AG10803 (cell line): ENCODE results near the gene TRMT10A.

Experiments
- DNase-seq: peaks from one replicate; pipeline ENCODE4 v3.0.0; 2010; ENCODE audit warnings: low read depth
- H3K4me3 ChIP-seq: 2 replicates; pipeline ENCODE4 v1.5.1; 2011; ENCODE audit warnings: mild to moderate bottlenecking, low read length, control low read depth
- CTCF ChIP-seq: conservative IDR thresholded peaks from 2 replicates; pipeline ENCODE4 v1.5.1; 2011; ENCODE audit warnings: mild to moderate bottlenecking, low read length, control low read depth, inconsistent platforms

Gene TRMT10A

GRCh38 chr4:99578714-99579113 lies 14.9 kb upstream of the TRMT10A start:
- TF ChIP-seq CTCF: no peak
- no peak overlapping the region for H3K4me3 ChIP-seq
- DNase-seq: no peak

- no peak within 1 kb of the TSS for H3K4me3 ChIP-seq
- no peak for TF ChIP-seq CTCF
- DNase-seq: no peak
Measured at GRCh38 chr4:99574530-99575324, 10.9 kb upstream of the TRMT10A start, which contains the start of gene MTTP. TSS of gene MTTP (plus strand) at chr4:99574824. CDS start at chr4:99574910, 86 bp downstream.

- TF ChIP-seq CTCF: no peak
- no peak overlapping the region for H3K4me3 ChIP-seq
- DNase-seq: no peak
Measured at GRCh38 chr4:99573735-99574368, 10.0 kb upstream of the TRMT10A start.

GRCh38 chr4:99572527-99573240 lies 8.8 kb upstream of the TRMT10A start:
- no peak for TF ChIP-seq CTCF
- DNase-seq: no peak
- H3K4me3 ChIP-seq: no peak overlapping the region

- no peak for DNase-seq
- no peak overlapping the region for H3K4me3 ChIP-seq
- no peak for TF ChIP-seq CTCF
Measured at GRCh38 chr4:99571883-99572282, 8.0 kb upstream of the TRMT10A start.

GRCh38 chr4:99564921-99565320 lies 1.1 kb upstream of the TRMT10A start:
- no peak for TF ChIP-seq CTCF
- no peak for DNase-seq
- no peak overlapping the region for H3K4me3 ChIP-seq

- DNase-seq: no peak
- no peak for TF ChIP-seq CTCF
- no peak overlapping the region for H3K4me3 ChIP-seq
Measured at GRCh38 chr4:99552872-99553271, 11.0 kb downstream of the TRMT10A start.
